Effector memory CD4-positive, alpha-beta T cell (primary cell): Measurements from ENCODE around the gene MBNL2.

Experiments used
- DNase-seq, 3 donors: peaks; one replicate each; pipeline ENCODE4 v3.0.0-alpha.2; 2020
- H3K27ac ChIP-seq: 2 replicates; pipeline ENCODE4 v1.7.0; 2013; ENCODE audit warnings: mild to moderate bottlenecking, low read length, moderate library complexity; ENCODE audit not compliant: insufficient read depth, poor library complexity, severe bottlenecking
- H3K27me3 ChIP-seq: replicated peaks from 2 replicates; pipeline ENCODE4 v1.7.0; 2013; ENCODE audit warnings: mild to moderate bottlenecking, low read length; ENCODE audit not compliant: insufficient read depth, control insufficient read depth, poor library complexity, severe bottlenecking
- H3K36me3 ChIP-seq: 2 replicates; pipeline ENCODE4 v1.7.0; 2013; ENCODE audit warnings: mild to moderate bottlenecking, low read length, moderate library complexity; ENCODE audit not compliant: control insufficient read depth, insufficient read depth
- H3K4me1 ChIP-seq: 2 replicates; pipeline ENCODE4 v1.7.0; 2013; ENCODE audit warnings: low read length, mild to moderate bottlenecking; ENCODE audit not compliant: control insufficient read depth, insufficient read depth, poor library complexity, severe bottlenecking
- H3K4me3 ChIP-seq: 2 replicates; pipeline ENCODE4 v1.7.0; 2013; ENCODE audit warnings: low read length, low read depth, mild to moderate bottlenecking; ENCODE audit not compliant: insufficient read depth, poor library complexity, severe bottlenecking
- H3K9me3 ChIP-seq: 2 replicates; pipeline ENCODE4 v1.7.0; 2013; ENCODE audit warnings: mild to moderate bottlenecking, low read length, moderate library complexity; ENCODE audit not compliant: control insufficient read depth

Gene MBNL2

GRCh38 chr13:97287047-97287383, 64.9 kb downstream of the MBNL2 start:
- Histone ChIP-seq H3K4me1 (no peaks in the 10 kb centered on the region), H3K9me3 (no peaks in the 10 kb centered on the region), H3K36me3 (no peaks in the 10 kb centered on the region), H3K27me3 (no peaks in the 10 kb centered on the region), H3K27ac (no peak overlapping the region), H3K4me3 (no peak overlapping the region)
- DNase-seq = no peak

DNA sequence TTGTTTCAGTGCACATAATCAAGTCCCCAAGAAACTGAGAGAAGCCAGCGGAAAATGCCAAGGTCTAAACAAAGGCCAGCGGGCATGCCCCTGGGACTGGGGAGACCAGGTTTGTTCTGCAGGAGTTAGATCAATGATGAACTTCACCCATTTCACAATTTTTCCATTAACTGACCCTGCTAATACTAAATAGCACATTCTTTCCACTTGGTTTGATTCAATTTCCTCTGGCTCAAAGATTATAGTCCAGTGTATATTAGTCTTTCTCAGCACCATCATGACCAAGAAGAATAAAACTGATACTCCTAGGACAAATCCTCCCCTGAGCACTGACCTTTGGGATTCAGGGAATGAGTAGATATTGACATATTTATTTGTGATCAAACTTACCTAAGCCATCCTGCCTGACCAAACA, 66.4 kb downstream of the MBNL2 start:
- Histone ChIP-seq H3K27me3 (no peaks in the 10 kb centered on the region), H3K27ac (no peak overlapping the region), H3K36me3 (no peaks in the 10 kb centered on the region), H3K4me1 (no peaks in the 10 kb centered on the region), H3K9me3 (no peaks in the 10 kb centered on the region), H3K4me3 (no peak overlapping the region)
- DNase-seq = no peak

- H3K27ac ChIP-seq = no peak overlapping the region
- DNase-seq = no peak
- no peaks in the 10 kb centered on the region for H3K9me3 ChIP-seq
- no peaks in the 10 kb centered on the region for H3K27me3 ChIP-seq
- peaks cover under 1% of the 10 kb centered on the region for H3K4me1 ChIP-seq
- no peaks in the 10 kb centered on the region for H3K36me3 ChIP-seq
- no peak overlapping the region for H3K4me3 ChIP-seq
Observed at GRCh38 chr13:97289514-97290298, 67.6 kb downstream of the MBNL2 start.

DNA sequence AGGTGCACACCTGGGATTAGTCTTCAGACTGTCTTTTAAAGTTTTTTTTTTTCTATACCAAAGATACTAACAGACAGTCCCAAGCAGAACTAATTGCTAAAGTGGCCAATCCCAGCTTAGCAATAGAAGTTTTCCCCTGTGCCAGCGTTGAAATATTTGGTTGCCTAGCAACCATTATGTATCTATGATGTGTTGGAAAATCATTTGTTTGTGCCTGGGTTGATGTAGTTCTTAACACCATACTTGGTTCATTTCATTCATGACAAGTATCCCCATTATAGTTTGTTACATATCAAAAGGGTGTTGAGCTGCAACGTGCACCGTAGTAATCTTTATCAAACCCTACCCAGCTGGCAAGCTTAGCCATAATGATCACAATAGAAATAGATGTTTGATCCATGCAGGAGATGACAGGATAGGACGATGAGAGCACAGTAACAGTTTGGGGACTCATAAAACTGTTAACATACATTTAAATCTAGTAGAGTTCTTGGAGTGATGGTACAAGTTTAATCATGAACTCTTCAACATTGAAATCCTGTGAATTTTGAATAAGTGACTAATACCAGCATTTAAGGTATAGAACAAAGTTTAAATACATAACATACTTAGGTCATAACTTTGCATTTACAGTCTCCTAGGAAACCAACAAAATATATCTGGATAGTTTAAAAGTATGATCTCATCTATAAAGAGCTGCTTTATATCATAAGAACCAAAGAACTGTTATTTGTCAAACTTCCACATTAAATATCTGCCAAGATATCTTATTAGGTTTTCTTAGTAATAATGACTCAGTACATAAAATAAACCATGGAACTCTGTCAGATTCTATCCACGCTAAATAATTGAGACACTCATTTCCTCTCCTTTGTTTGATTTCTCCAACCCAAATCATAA, 73.4 kb downstream of the MBNL2 start:
- Histone ChIP-seq H3K36me3 (no peaks in the 10 kb centered on the region), H3K9me3 (no peaks in the 10 kb centered on the region), H3K27me3 (no peaks in the 10 kb centered on the region), H3K4me3 (no peak overlapping the region), H3K4me1 (peaks cover 6% of the 10 kb centered on the region), H3K27ac (no peak overlapping the region)
- DNase-seq = no peak

- Histone ChIP-seq H3K36me3 (no peaks in the 10 kb centered on the region), H3K27ac (no peak overlapping the region), H3K4me3 (no peak overlapping the region), H3K4me1 (peaks cover 6% of the 10 kb centered on the region), H3K9me3 (no peaks in the 10 kb centered on the region), H3K27me3 (no peaks in the 10 kb centered on the region)
- DNase-seq = no peak
Observed at GRCh38 chr13:97296740-97297139, 74.6 kb downstream of the MBNL2 start.

- H3K9me3 ChIP-seq = no peaks in the 10 kb centered on the region
- H3K36me3 ChIP-seq = no peaks in the 10 kb centered on the region
- H3K27me3 ChIP-seq = no peaks in the 10 kb centered on the region
- no peak overlapping the region for H3K4me3 ChIP-seq
- peaks cover 13% of the 10 kb centered on the region for H3K4me1 ChIP-seq
- no peak for DNase-seq
- no peak overlapping the region for H3K27ac ChIP-seq
Observed at GRCh38 chr13:97298816-97299215, 76.7 kb downstream of the MBNL2 start.

DNA sequence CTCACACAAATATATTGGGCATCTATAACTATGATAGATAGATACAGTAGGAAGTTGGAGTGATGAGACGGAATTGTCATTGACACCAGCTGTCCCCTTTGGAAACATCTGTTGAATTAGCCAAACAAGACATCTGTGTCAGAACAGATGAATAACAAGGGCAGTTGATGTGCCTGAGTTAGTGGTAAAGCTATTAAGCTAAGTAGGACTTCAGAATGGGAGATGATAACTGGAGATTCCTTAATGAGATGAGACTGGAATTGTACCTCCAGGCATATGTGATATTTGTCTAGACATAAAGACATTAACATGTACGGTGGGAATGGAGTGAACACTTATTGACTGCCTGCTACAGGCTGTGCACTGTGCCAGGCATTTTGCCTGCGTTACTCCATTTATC, 78.7 kb downstream of the MBNL2 start:
- Histone ChIP-seq H3K36me3 (no peaks in the 10 kb centered on the region), H3K27ac (no peak overlapping the region), H3K27me3 (no peaks in the 10 kb centered on the region), H3K4me1 (peaks cover 7% of the 10 kb centered on the region), H3K9me3 (no peaks in the 10 kb centered on the region), H3K4me3 (no peak overlapping the region)
- no peak for DNase-seq

- no peaks in the 10 kb centered on the region for H3K9me3 ChIP-seq
Observed at GRCh38 chr13:97301382-97302095, 79.4 kb downstream of the MBNL2 start.

GRCh38 chr13:97302611-97303010, 80.5 kb downstream of the MBNL2 start:
- H3K4me1 ChIP-seq = peaks cover 7% of the 10 kb centered on the region
- H3K27ac ChIP-seq = no peak overlapping the region
- H3K4me3 ChIP-seq = no peak overlapping the region
- no peaks in the 10 kb centered on the region for H3K9me3 ChIP-seq
- H3K27me3 ChIP-seq = no peaks in the 10 kb centered on the region
- no peaks in the 10 kb centered on the region for H3K36me3 ChIP-seq
- DNase-seq = no peak

More at GRCh38 chr13:97301382-97302095, 79.4 kb downstream of the MBNL2 start:
- no peak for DNase-seq
- H3K27me3 ChIP-seq = no peaks in the 10 kb centered on the region
- H3K4me3 ChIP-seq = no peak overlapping the region
- no peaks in the 10 kb centered on the region for H3K36me3 ChIP-seq
- peaks cover 7% of the 10 kb centered on the region for H3K4me1 ChIP-seq
- H3K27ac ChIP-seq = no peak overlapping the region
